Limb (tissue), 2 donors: Measurements from ENCODE around the gene CASZ1.

ENCODE experiments used
- DNase-seq, 2 donors: peaks; one replicate each; pipeline ENCODE4 v3.0.0-alpha.2; 2016; ENCODE audit errors: extremely low spot score in 2 of 2

CASZ1 gene, protein sequence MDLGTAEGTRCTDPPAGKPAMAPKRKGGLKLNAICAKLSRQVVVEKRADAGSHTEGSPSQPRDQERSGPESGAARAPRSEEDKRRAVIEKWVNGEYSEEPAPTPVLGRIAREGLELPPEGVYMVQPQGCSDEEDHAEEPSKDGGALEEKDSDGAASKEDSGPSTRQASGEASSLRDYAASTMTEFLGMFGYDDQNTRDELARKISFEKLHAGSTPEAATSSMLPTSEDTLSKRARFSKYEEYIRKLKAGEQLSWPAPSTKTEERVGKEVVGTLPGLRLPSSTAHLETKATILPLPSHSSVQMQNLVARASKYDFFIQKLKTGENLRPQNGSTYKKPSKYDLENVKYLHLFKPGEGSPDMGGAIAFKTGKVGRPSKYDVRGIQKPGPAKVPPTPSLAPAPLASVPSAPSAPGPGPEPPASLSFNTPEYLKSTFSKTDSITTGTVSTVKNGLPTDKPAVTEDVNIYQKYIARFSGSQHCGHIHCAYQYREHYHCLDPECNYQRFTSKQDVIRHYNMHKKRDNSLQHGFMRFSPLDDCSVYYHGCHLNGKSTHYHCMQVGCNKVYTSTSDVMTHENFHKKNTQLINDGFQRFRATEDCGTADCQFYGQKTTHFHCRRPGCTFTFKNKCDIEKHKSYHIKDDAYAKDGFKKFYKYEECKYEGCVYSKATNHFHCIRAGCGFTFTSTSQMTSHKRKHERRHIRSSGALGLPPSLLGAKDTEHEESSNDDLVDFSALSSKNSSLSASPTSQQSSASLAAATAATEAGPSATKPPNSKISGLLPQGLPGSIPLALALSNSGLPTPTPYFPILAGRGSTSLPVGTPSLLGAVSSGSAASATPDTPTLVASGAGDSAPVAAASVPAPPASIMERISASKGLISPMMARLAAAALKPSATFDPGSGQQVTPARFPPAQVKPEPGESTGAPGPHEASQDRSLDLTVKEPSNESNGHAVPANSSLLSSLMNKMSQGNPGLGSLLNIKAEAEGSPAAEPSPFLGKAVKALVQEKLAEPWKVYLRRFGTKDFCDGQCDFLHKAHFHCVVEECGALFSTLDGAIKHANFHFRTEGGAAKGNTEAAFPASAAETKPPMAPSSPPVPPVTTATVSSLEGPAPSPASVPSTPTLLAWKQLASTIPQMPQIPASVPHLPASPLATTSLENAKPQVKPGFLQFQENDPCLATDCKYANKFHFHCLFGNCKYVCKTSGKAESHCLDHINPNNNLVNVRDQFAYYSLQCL (N-terminal part only)

DNA sequence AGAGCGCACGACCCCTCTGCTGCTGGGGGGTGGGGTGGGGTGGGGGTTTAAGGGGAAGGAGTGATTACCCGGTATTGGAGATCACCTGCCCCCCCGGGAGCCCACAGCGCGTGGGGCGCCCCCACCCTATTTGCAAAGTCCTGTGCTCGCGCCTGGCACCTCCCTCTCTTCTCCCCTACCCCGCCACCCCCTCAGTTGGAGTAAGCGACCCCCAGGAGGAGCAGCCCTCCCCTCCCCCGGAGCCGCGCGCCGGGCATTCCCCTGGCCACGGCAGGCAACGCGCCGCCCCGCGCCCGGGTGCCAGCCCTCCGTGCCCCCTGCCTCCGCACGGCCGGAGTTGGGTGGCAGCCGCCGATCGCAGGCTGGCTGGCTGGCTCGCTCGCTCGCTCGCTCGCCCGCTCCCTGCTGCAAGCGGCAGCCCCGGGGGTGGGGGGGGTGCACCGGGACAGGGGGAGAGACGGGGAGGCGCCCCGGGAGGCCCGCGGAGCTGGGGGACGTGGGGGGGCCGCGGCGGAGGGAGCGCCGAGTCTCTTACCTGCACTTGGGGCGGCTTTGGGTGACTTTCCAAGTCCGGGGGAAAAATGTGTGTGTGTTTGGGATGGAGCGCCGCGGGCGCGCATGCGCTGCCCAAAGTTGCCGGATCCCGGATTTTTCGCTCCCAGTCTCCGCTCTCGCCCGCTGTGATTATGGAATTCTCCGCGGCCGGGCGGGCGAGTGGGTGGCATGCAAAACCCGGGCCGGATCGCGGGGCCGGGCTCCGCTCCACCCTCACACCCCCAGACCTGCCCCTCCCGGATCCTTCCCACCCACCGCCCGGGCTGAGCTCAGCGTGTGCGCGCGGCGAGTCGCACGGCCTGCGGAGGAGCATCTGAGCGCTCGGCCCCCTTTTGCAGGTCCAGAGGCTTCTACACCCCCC lies at the start of gene CASZ1:
Gene CASZ1, minus strand, starts transcription at position 618 of the 916 bp plus-strand sequence. CDS start 102,757 bp downstream, outside the sequence.
- DNase-seq = peak; percentile 89 to 94

DNA sequence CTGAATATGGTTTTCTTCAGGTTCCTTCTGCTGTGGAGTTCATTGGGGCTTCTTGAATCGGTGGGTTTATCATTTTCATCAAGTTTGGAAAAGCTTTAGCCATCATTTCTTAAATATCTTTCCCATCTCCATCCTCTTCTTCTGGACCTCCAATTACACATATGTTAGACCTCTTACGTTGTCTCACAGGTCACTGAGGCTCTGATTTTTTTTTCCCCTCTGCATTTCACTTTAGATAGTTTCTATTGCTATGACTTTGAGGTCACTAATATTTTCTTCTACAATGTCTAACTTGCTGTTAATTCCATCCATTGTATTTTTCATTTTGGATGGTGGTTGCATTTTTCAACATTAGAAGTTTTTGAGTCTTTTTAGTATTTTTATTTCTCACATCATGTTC lies 47.3 kb upstream of the CASZ1 start:
- no peak for DNase-seq

DNA sequence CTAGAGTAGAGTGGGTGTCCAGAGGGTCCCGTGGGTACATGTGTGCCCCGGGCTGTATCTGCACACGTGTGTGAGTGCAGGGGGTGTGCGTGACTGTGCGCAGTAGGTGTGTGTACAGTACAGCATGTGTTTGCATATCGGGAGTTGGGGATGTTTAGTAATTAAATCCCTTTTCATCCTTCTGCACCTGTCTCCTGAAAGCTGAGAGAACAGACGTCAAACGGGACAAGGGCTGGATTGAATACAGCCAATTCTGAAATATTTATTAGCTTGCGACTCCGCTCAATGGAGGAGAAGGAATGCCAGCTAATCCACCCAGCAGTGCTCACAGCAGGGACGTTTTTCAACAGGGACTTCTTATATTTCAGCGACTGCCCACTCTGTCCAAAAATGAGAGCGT lies 44.7 kb upstream of the CASZ1 start:
- peak in 1 of 2 donors; percentile 25 for DNase-seq

DNA sequence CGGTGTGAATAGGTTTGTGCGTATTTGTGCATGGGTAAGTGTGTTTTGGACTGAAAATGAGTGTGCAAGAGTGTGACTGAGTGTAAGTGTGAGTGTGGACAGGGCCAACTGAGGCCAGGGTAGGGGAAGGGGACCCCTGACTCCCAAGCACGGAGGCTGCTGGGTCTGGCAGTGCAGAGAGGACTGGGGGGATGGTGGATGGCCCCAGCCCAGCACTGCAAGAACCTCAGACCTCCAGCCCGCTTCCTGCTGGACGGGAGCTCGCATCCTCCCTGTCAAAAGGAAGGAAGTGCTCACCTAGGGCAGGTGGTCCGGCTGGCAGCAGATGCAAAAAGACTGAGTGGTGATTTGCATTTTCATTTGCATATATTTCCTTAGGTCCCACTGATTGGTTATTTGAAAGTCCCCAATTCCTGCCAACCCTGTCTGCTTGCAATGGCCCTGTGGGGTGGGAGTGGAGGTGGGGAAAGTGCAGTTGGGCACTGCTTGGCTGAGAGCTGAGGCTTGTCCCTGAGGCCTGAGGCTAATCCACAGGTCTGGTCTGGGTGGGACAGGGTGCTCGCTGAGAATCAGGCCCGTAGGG lies 42.8 kb upstream of the CASZ1 start:
- no peak for DNase-seq

DNA sequence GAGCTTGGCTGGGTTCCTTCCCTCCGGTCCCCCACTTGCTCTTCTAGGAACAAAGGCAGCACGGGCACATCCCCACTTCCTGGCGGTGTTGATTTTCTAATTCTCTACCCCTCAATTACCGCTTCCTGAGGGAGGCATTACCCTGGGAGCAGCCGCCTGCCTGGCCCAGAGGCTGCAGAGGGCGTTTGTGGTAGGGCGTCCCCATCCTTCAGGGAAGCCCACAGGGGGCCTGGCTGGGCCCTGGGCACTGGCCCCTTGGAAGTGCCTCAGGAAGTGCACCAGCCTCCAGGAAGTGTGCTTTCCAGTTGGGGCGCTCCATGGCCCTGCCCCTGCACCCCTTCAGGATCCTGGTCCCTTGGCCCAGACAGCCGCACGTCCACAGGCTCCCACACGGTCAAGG lies 42.1 kb upstream of the CASZ1 start:
- no peak for DNase-seq

DNA sequence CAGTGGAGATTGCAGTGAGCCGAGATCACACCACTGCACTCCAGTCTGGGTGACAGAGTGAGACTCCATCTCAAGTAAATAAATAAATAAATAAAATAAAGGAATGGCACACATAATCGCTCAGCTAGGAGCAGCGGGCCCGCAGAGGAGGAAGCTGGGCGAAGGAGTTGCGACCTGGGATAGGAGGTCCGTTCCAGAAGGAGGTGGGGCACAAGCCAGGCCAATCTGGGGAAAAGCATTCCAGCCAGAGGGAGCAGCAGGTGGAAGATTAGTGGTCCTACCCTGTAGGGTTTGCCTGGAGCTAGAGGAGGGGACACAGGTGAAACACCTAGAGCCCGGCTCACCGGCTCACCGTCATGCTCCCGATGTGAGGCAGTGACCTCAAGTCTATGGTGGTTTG lies 40.3 kb upstream of the CASZ1 start:
- no peak for DNase-seq

DNA sequence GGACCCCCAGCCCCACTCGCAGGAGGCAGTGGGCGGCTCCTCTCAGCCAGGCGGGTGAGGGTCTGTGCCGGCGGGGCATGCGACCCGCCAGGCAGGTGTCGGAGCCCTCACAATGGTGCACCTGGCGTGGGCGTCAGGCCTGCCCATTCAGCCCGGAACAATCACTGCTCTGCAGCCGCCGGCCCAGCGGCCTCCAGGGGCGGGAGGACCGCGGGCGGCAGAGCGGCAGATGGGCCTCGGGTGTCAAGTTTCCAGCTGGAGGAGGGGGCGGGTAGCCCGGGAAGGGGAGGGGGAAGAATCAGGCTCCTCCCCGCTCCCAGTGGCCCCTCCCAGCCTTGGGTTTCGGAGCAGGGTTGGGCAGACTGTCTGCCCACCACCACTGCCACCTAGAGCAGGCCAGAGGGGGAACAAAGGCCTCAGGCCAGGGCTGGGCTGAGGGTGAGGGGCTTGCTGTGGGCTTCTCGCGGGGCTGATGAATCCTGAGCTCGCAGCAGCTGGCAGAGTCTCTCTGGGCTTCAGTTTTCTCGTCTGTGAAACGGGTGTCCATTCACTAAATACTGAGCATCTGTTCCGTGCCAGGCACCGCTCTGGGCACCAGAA lies 39.5 kb upstream of the CASZ1 start:
- peak; percentile 71 to 86 for DNase-seq

DNA sequence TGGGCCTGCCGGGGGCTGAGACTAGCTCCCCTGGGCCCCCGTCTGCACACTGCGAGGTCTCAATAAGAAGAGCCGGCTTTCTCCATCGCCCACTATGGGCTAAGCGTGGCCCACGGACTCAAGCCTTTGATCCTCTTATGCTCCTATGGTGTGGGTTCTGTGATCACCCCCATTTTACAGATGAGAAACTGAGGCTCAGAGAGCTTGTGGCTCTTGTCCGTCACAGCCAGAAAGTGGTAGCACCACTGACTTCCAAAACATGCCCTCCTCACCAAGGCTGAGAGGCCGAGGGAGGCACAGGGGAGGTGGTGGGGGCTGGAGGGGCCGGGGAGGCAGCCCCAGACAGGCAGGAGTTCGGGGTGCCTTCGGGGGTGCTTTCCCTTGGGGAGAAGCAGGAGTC lies 39.0 kb upstream of the CASZ1 start:
- DNase-seq = no peak

DNA sequence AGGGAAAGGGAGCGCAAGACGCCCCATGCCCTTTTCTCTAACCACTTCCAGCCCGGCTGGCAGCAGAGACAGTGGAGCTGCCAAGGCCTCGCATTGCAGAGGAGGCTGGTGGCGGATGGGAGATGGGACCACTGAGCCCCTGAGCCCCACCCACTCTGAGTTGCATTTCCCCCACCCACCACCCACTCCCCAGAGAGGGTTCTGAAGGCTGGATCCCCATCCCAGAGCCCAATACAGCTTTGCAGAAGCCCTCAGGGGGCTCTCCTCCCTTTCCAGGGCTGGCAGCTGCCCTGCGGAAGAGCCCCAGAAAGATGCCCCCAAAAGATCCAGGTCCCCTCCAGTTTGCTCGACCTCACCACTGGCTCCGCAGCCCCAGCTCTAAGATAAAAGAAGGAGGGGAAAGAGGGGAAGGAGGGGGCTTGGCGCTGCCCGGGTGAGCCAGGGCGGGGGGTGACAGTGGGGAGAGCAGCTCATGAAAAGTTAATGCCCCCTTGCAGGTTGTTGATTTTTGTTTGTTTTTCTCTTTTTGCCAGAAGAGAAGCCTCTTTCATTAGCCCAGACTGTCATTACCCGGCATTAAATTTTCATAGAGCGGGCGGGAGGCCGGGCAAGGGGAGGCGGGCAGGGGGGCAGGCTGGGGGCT lies 38.4 kb upstream of the CASZ1 start:
- DNase-seq = no peak

DNA sequence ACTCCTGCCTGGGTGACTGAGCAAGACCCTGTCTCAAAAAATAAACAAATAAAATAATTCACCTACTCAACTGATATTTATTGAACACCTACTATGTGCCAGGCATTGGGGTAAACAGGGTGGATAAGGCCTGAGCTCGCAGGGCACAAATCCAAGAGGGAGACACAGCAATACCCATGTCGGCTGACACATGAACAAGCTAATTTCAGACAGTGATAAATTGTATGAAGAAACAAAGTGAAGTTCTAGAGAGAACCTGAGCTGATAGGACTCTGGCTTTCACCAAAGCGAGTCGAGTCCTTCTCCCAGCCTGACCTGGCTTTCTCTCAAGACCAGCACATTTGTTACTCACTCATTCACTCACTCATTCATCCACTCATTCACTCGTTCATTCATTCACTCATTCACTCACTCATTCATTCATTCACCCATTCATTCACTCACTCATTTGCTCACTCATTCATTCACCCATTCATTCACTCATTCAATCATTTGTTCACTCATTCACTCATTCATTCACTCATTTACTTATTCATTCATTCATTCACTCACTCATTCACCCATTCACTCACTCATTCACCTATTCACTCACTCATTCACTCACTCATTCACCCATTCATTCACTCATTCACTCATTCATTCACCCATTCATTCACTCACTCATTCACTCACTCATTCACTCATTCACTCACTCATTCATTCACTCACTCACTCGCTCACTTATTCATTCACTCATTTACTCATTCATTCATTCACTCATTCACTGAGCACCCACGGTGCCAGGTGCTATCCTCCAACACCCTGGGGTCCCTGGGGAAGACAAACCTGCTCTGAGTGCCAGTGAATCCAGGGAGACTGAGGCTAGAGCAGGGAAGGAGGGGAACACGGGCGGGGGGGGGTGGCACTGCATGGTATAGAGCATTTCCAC lies 37.4 kb upstream of the CASZ1 start:
- no peak for DNase-seq

DNA sequence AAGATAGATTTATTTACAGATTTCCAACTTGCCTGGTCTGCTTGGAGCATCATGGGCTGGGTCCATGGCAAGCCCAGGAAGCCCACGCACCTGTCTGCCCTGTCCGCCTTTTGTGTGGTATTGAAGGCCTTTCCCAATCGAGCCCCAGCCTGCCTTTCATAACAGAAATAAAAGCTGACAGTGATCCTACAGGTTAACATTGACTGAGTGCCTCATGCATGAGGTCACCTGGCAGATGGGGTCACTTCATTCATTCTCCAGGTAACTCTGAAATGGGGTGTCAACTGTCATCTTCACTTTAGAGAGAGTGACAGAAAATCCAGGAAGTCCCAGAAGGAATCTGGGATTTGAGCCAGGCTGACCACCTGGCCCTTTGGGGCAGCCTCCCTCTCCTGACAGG lies 36.3 kb upstream of the CASZ1 start:
- no peak for DNase-seq

DNA sequence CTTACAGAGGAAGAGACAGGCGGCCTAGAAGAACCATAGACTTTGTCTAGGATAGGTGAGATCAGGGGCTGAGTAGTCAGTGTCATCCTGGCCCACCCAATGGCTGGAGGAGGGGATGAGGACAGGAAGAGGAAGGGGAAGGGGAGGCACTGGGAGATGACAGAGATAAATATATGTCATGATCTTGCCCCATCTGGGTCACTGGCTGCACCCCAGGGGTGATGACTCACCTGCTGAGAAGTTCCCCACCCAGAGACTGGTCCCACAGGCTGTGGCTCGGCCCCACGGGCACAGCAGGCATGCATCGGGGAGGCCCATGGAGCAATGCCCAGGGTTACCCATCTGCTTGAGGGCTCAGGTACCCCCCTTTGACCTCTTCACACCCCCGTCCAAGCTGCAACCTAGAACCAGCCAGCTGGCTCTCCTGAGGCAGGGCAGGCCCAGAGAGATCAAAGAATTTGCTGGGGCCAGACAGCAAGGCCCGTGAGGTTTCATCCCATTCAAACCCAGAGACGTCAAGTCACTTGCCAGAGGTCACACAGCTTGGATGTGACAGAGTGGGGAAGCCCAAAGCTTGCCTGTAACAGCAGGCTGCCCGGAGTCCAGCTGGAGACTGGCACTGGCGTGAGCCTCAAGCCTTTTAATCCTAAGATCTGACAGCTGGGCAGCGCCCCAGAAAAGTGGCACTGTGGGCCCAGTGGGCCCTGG lies 34.7 kb upstream of the CASZ1 start:
- no peak for DNase-seq

DNA sequence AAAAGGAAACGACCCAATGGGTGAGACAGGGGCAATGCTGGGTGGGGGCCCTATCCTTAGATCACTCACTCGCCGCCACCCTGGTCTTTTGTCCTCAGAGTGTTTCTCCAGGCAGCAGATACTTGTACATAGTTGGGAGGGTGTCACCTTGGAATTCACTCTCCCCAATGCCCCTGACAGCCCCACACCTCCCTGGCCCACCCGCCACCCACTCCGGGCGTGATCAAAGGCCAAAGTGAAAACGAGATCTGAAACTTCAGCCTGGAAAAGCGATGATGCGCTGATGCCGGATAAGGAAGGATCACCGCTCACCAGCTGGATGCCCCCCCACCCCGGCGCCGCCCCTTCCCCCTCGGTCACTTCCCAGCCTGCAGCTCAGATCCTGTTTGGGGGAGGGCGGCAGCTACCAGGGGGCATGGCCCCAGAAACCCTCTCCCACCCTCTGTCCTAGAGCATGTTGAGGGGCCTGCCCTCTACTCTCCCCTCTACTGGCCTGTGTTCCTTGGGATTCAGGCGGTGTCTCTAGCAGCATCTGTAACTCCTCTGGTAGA lies 33.6 kb upstream of the CASZ1 start:
- DNase-seq = no peak

DNA sequence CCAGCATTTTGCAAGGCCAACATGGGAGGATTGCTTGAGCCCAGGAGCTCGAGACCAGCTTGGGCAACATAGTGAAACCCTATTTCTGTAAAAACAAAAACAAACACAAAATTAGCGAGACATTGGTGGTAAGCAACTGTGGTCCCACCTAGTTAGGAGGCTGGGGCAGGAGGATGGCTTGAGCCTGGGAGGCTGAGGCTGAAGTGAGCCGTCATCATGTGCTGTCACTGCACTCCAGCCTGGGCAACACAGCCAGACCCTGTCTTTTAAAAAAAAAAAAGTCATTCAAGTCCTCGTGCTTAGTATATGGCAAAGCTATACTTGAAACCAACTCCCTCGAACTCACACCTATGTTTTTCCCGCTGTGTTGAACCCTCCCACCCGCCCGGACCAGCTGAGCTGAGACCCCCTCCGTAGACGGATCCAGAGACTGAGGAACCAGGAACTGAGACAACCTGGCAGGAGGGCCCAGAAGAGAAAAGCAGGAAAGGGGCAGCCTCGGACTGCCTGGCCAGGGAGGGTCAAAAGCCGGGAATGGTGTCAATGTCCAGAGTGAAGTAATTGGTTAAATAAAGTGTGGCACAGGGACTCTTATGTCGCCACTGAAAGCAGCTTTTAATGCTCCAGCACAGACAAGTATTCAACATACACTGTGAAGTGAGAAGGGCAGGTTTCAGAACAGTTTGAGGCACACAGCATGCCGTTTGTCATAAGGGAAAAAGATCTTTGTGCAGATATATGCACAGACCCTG lies 32.8 kb upstream of the CASZ1 start:
- no peak for DNase-seq

DNA sequence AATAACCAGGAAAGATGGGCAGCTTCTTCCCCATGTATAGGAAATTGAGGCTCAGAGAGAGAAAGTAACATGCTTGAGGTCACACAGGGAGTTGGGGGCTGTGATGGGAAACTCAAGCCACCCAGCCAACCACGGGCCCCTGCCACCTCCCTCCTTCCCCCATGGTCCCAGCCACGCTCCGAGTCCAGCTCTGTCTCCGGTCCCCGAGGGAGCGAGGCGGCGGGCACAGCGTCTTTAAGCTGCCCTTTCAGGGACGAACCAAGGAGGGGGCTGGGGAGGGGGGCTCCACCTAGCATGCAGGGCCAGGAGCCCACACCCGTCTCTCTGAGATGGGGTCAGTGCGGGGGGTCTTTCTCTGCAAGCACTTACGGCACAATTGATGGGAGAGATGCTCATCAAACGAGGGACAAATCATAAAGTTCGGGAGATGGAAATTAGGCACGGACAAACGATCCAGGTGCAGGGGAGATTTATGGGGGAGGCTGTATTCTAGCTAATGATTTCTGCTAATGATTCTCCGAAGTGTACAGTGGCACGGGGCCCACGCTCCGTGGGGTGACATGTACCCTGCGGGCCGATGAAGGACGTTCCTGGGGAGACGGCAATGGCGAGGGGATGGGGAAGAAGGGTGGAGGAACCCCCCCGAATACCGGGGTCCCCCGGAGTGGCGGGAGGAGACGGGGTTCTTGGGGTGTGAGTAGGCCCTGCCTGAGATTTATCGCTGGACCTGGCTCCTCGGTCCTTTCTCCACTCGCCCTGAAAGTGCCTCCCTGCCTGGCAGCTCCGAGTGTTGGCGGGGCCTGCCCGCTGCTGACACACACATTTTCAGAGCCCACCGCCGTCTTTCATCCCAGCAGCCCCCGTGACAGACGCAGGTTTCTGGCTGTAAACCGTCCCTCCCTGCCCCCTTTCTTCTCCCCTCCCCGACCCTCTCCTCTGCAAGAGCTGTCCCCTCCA lies 31.2 kb upstream of the CASZ1 start:
- DNase-seq = no peak

DNA sequence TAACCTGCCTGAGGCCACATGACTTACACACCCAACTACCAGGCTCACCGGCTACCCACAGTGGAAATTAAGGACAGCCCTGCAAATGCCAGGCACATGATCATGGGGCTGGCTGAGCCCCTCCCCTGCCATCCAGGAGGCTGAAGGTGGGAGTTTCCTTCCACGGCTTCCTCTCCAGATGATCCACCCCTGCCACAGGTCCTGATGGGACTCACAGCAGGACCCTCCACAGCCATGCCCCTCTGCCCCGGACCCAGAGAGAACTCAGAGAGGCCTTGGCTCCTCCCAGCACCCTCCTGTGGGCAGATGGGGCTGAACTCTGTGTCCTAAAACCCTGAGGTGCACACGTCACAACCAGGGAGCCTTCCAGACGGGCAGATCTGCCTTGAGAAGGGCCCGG lies 29.1 kb upstream of the CASZ1 start:
- DNase-seq = no peak
